Keratinocyte (primary cell): ENCODE measurements around the gene CCDC12. TPM values are rescaled to one million over a fixed set of nuclear protein-coding genes. Genes with fewer than 3 reads are reported as not detected.

Experiments
- DNase-seq: peaks from one replicate; pipeline ENCODE4 v3.0.0-alpha.2; 2011; ENCODE audit warnings: low read depth, missing footprints, low spot score
- FAIRE-seq: peaks from 2 replicates; lab custom pipeline; 2011; peaks lifted over from hg19 to GRCh38; lab: Jason Lieb, UNC
- H2AFZ ChIP-seq: 2 replicates; pipeline ENCODE4 v1.6.0; 2012; ENCODE audit warnings: low read length, control low read depth, inconsistent platforms; ENCODE audit not compliant: control insufficient read depth
- H3K27ac ChIP-seq: 2 replicates; pipeline ENCODE4 v1.5.1; 2011; ENCODE audit warnings: low read length; ENCODE audit not compliant: control insufficient read depth, insufficient read depth
- H3K27me3 ChIP-seq: 3 replicates; pipeline ENCODE4 v1.6.0; 2011; ENCODE audit warnings: low read length; ENCODE audit not compliant: control insufficient read depth, insufficient read depth; ENCODE audit errors: extremely low read depth
- H3K36me3 ChIP-seq, 2 experiments: 2 replicates in 1 of 2; 3 replicates in 1 of 2; pipeline ENCODE4 v1.5.1; 2011; ENCODE audit warnings: low read length in 2 of 2, mild to moderate bottlenecking in 1 of 2; ENCODE audit not compliant: control insufficient read depth in 2 of 2, insufficient read depth in 2 of 2; ENCODE audit errors: extremely low read depth in 1 of 2
- H3K4me1 ChIP-seq: 3 replicates; pipeline ENCODE4 v1.5.1; 2011; ENCODE audit warnings: low read length; ENCODE audit not compliant: control insufficient read depth, insufficient read depth; ENCODE audit errors: extremely low read depth
- H3K4me2 ChIP-seq: 3 replicates; pipeline ENCODE4 v1.6.0; 2011; ENCODE audit warnings: low read depth, low read length; ENCODE audit not compliant: control insufficient read depth, insufficient read depth; ENCODE audit errors: extremely low read depth
- H3K4me3 ChIP-seq, 3 experiments: fragments of 200-600 bp in 1 of 3; sonication (generic) in 1 of 3; 2 replicates in 2 of 3; 3 replicates in 1 of 3; pipeline ENCODE4 v1.5.1; 2011 to 2016; ENCODE audit warnings: low read length in 3 of 3, mild to moderate bottlenecking in 3 of 3, control low read depth in 2 of 3, inconsistent platforms in 1 of 3, low read depth in 1 of 3, mixed read lengths in 1 of 3, mixed run types in 1 of 3, moderate library complexity in 1 of 3; ENCODE audit not compliant: control insufficient read depth in 2 of 3, insufficient read depth in 2 of 3; ENCODE audit errors: extremely low read depth in 1 of 3
- H3K79me2 ChIP-seq: 2 replicates; pipeline ENCODE4 v1.6.0; 2012; ENCODE audit warnings: low read length; ENCODE audit not compliant: control insufficient read depth, insufficient read depth
- H3K9ac ChIP-seq: 3 replicates; pipeline ENCODE4 v1.6.0; 2011; ENCODE audit warnings: low read length; ENCODE audit not compliant: control insufficient read depth, insufficient read depth; ENCODE audit errors: extremely low read depth
- H3K9me1 ChIP-seq: 3 replicates; pipeline ENCODE4 v1.6.0; 2011; ENCODE audit warnings: low read length; ENCODE audit not compliant: control insufficient read depth, insufficient read depth; ENCODE audit errors: extremely low read depth
- H3K9me3 ChIP-seq: 2 replicates; pipeline ENCODE4 v1.5.1; 2012; ENCODE audit warnings: low read depth, low read length; ENCODE audit not compliant: control insufficient read depth
- H4K20me1 ChIP-seq: 3 replicates; pipeline ENCODE4 v1.6.0; 2011; ENCODE audit warnings: low read length; ENCODE audit not compliant: control insufficient read depth, insufficient read depth; ENCODE audit errors: extremely low read depth
- EZH2 ChIP-seq: IDR thresholded peaks from one replicate; pipeline ENCODE4 v1.6.1; 2012; ENCODE audit warnings: inconsistent platforms, mild to moderate bottlenecking, low read length, moderate library complexity
- dilution Hi-C: fragments of 300-500 bp; cut with MboI; formaldehyde crosslinking; loops from one replicate; pipeline ENCODE4 v1.7.0; 2020; ENCODE audit warnings: low sequenced_read_pairs; ENCODE audit not compliant: extremely low pct_ligation_motif_present
- polyA plus RNA-seq, 5 experiments: library from polyadenylated mRNA; depleted of rRNA in 3 of 5; stranded (reverse) in 3 of 5; stranded (forward) in 1 of 5; unstranded in 1 of 5; fragments of >200 nt; gene quantifications; 1 replicate in 1 of 5; 2 replicates in 3 of 5; 3 replicates in 1 of 5; pipeline versions ENCODE4 v1.2.1 to v1.2.3, GENCODE V29; 2011 to 2012; ENCODE audit warnings: missing spikeins in 2 of 5, low read depth in 1 of 5, low replicate concordance in 1 of 5
- TF ChIP-seq, protein P1 (sequence below), 3 experiments: IDR thresholded peaks in 1 of 3; conservative IDR thresholded peaks in 1 of 3; optimal IDR thresholded peaks in 1 of 3; 2 replicates in 2 of 3; 3 replicates in 1 of 3; pipeline versions ENCODE3 to v1.5.1; 2011; ENCODE audit warnings: low read length in 3 of 3, mild to moderate bottlenecking in 3 of 3, moderate library complexity in 2 of 3, control low read depth in 1 of 3, inconsistent platforms in 1 of 3; ENCODE audit not compliant: insufficient read depth in 2 of 3; ENCODE audit errors: extremely low read depth in 1 of 3

Gene CCDC12
- polyA plus RNA-seq, 1 donor (not counting 4 experiments of a cell fraction or from before 2014, with no cell fraction given) = 27.5 TPM

DNA sequence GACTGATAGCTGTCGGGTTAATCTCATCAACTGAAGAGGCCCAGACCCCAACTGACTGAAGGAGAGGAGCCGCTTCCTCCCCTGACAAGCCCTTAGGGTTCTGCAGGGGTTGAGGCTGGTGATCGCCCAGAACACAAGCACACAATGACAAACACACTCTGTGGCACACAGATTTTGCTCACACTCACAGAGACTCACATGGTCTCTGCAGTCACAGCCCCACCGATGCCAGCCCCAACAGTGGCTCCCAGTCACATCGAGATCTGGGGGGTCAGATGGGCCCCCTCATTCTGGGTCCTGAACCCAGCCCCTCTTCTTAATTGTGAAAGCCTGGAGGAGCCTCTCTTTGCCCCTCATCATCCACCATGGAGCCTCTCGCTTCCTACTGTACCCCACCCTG is 82.3 kb downstream of the CCDC12 start:
- Histone ChIP-seq H3K79me2 (no peaks in the 10 kb centered on the region), H3K4me1 (peaks cover 5% of the 10 kb centered on the region), H3K9ac (no peak overlapping the region), H2AFZ (no peak overlapping the region), H4K20me1 (no peaks in the 10 kb centered on the region), H3K27me3 (peaks cover 64% of the 10 kb centered on the region), H3K27ac (no peak overlapping the region), H3K9me1 (no peaks in the 10 kb centered on the region), H3K4me2 (no peak overlapping the region), H3K4me3 (no peak overlapping the region), H3K36me3 (no peaks in the 10 kb centered on the region), H3K9me3 (no peaks in the 10 kb centered on the region)
- TF ChIP-seq, protein P1, sequence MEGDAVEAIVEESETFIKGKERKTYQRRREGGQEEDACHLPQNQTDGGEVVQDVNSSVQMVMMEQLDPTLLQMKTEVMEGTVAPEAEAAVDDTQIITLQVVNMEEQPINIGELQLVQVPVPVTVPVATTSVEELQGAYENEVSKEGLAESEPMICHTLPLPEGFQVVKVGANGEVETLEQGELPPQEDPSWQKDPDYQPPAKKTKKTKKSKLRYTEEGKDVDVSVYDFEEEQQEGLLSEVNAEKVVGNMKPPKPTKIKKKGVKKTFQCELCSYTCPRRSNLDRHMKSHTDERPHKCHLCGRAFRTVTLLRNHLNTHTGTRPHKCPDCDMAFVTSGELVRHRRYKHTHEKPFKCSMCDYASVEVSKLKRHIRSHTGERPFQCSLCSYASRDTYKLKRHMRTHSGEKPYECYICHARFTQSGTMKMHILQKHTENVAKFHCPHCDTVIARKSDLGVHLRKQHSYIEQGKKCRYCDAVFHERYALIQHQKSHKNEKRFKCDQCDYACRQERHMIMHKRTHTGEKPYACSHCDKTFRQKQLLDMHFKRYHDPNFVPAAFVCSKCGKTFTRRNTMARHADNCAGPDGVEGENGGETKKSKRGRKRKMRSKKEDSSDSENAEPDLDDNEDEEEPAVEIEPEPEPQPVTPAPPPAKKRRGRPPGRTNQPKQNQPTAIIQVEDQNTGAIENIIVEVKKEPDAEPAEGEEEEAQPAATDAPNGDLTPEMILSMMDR (optimal IDR thresholded peaks at IDR 0.05 in 1 of 3, IDR thresholded peaks at IDR 0.05 in 1 of 3, conservative IDR thresholded peaks at IDR 0.05 in 1 of 3; ENCODE audit: extremely low read depth in 1 of 3, insufficient read depth in 2 of 3, low read length in 3 of 3) = no peak
- TF ChIP-seq EZH2 = no peak
- DNase-seq (no peak), FAIRE-seq (no peak)
- dilution Hi-C loops = no loop called here

DNA sequence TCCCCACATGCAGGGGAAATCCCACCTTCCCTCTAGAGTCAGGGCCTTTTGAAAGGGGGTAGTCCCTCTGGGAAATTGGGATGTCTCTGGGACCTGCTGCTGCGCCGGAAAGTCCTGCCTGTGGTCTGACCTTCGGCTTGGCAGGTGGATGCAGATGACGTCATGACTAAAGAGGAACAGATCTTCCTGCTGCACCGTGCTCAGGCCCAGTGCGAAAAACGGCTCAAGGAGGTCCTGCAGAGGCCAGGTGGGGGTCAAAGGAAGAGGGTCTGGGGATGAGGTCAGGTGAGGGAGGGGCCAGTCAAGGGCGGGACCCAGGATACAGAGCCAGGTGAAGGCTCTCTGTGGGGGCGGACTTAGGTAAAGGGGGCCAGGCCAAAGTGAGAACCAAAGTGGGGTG is 82.8 kb downstream of the CCDC12 start:
- Histone ChIP-seq H3K36me3 (no peaks in the 10 kb centered on the region), H3K27ac (no peak overlapping the region), H3K79me2 (no peaks in the 10 kb centered on the region), H3K9me3 (no peaks in the 10 kb centered on the region), H2AFZ (no peak overlapping the region), H3K4me1 (peaks cover 5% of the 10 kb centered on the region), H3K4me3 (no peak overlapping the region), H3K27me3 (peaks cover 59% of the 10 kb centered on the region), H3K4me2 (no peak overlapping the region), H4K20me1 (no peaks in the 10 kb centered on the region), H3K9me1 (no peaks in the 10 kb centered on the region), H3K9ac (no peak overlapping the region)
- dilution Hi-C loops = no loop called here
- DNase-seq (no peak), FAIRE-seq (no peak)
- no peak for TF ChIP-seq EZH2
- TF ChIP-seq, protein P1 (optimal IDR thresholded peaks at IDR 0.05 in 1 of 3, IDR thresholded peaks at IDR 0.05 in 1 of 3, conservative IDR thresholded peaks at IDR 0.05 in 1 of 3; ENCODE audit: extremely low read depth in 1 of 3, insufficient read depth in 2 of 3, low read length in 3 of 3) = no peak
